Measurements from ENCODE around the gene RMRP.

DNA sequence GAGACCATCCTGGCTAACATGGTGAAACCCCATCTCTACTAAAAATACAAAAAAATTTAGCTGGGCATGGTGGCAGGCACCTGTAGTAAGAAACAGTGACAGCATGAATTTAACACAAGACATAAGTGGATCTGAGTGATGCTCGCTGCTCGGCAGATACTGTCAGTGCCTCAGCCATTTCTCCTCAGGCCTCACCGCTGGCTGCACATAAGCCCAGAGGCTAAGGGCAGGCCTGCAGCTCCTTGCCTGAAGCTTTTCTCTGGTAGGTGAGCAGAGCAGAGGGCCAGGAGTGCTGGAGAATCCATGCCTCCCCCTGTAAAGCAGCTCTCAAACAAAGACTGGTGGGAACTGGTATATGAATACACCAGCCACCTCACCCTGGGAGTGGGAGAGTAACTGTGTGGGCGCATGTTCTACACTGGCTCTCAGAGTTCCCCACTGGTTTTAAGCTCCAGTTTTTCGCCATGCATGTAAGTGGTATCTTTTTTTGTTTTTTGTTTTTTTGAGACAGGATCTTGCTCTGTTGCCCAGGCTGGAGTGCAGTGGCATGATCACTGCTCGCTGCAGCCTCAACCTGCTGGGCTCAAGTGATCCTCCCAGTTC is 29.3 kb downstream of the RMRP start:
- TF ChIP-seq, protein P1, sequence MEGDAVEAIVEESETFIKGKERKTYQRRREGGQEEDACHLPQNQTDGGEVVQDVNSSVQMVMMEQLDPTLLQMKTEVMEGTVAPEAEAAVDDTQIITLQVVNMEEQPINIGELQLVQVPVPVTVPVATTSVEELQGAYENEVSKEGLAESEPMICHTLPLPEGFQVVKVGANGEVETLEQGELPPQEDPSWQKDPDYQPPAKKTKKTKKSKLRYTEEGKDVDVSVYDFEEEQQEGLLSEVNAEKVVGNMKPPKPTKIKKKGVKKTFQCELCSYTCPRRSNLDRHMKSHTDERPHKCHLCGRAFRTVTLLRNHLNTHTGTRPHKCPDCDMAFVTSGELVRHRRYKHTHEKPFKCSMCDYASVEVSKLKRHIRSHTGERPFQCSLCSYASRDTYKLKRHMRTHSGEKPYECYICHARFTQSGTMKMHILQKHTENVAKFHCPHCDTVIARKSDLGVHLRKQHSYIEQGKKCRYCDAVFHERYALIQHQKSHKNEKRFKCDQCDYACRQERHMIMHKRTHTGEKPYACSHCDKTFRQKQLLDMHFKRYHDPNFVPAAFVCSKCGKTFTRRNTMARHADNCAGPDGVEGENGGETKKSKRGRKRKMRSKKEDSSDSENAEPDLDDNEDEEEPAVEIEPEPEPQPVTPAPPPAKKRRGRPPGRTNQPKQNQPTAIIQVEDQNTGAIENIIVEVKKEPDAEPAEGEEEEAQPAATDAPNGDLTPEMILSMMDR (conservative IDR thresholded peaks at IDR 0.05; ENCODE audit: low read depth, low read length): no peak
- TF ChIP-seq EZH2 (IDR thresholded peaks at IDR 0.05; ENCODE audit: low read length, unreplicated experiment) (no peak), EZH2phosphoT487 (IDR thresholded peaks at IDR 0.05; ENCODE audit: borderline replicate concordance, low read length) (no peak)
